Lower leg skin (tissue), 4 donors: ENCODE measurements around the gene TMEM109. TPM values are rescaled to one million over a fixed set of nuclear protein-coding genes. Genes with fewer than 3 reads are reported as not detected.
A peak's percentile ranks its signal among the peaks of the same experiment; 100 is the strongest.

Experiments used
- DNase-seq, 2 donors: peaks; one replicate each; pipeline ENCODE4 v3.0.0-alpha.2; 2019; ENCODE audit warnings: low spot score in 2 of 2
- H3K4me3 ChIP-seq: fragments of 200-600 bp; sonication (generic); 2 replicates; pipeline ENCODE4 v1.5.1; 2017; ENCODE audit warnings: mild to moderate bottlenecking, low read depth; ENCODE audit not compliant: poor library complexity, severe bottlenecking
- POLR2A ChIP-seq, 2 donors: fragments of 450-650 bp; IDR thresholded peaks; one replicate each; pipeline ENCODE4 v1.6.1; 2016 to 2017; ENCODE audit warnings: antibody characterized with exemption in 2 of 2, mild to moderate bottlenecking in 1 of 2, moderate library complexity in 1 of 2
- WGBS, 2 donors: methylation state at CpG; one replicate each; pipeline ENCODE4 v1.1.5; 2018; 5-methylcytosine and 5-hydroxymethylcytosine counted together
- intact Hi-C: fragments of 100-400 bp; cut with DNase I; formaldehyde crosslinking; loops from one replicate; pipeline ENCODE4 v1.15.0; 2023; ENCODE audit warnings: low total_unique reads
- total RNA-seq, 4 donors: library from RNA; depleted of rRNA; stranded (reverse); fragments of >200 nt; gene quantifications; one replicate each; pipeline ENCODE4 v1.1.0, GENCODE V29; 2016
- TF ChIP-seq, protein P1 (sequence below), 3 donors: fragments of 450-650 bp; IDR thresholded peaks; one replicate each; pipeline ENCODE4 v1.5.1; 2016; ENCODE audit warnings: antibody characterized with exemption in 3 of 3, mild to moderate bottlenecking in 3 of 3, moderate library complexity in 2 of 3

Gene TMEM109
- total RNA-seq, 4 donors from 2014 or later = 62.1 to 101 (median 81.8) TPM

DNA sequence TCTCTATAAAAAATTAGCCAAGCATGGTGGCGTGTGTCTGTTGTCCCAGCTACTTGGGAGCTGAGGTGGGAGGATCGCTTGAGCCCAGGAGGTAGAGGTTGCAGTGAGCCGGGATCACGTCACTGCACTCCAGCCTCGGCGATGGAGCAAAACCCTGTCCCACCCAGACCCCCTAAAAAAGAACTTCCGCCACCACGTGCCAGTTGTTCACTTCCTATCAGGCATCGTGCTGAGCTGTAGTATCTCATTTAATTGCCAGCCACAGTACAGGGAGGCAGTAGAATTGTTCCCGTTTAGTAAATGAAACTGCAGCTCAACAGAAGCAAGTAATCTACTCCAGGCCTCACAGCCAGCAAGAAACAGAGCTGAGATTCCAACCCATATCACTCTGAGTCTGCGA is 7.3 kb downstream of the TMEM109 start:
- no peak overlapping the region for H3K4me3 ChIP-seq
- intact Hi-C loops = no loop called here
- WGBS, 2 donors = 95 to 96% methylated on average over 11 of the region's 11 CpGs
- TF ChIP-seq POLR2A (IDR thresholded peaks at IDR 0.05) = no peak
- TF ChIP-seq, protein P1, sequence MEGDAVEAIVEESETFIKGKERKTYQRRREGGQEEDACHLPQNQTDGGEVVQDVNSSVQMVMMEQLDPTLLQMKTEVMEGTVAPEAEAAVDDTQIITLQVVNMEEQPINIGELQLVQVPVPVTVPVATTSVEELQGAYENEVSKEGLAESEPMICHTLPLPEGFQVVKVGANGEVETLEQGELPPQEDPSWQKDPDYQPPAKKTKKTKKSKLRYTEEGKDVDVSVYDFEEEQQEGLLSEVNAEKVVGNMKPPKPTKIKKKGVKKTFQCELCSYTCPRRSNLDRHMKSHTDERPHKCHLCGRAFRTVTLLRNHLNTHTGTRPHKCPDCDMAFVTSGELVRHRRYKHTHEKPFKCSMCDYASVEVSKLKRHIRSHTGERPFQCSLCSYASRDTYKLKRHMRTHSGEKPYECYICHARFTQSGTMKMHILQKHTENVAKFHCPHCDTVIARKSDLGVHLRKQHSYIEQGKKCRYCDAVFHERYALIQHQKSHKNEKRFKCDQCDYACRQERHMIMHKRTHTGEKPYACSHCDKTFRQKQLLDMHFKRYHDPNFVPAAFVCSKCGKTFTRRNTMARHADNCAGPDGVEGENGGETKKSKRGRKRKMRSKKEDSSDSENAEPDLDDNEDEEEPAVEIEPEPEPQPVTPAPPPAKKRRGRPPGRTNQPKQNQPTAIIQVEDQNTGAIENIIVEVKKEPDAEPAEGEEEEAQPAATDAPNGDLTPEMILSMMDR (IDR thresholded peaks at IDR 0.05) = no peak
- DNase-seq = no peak

DNA sequence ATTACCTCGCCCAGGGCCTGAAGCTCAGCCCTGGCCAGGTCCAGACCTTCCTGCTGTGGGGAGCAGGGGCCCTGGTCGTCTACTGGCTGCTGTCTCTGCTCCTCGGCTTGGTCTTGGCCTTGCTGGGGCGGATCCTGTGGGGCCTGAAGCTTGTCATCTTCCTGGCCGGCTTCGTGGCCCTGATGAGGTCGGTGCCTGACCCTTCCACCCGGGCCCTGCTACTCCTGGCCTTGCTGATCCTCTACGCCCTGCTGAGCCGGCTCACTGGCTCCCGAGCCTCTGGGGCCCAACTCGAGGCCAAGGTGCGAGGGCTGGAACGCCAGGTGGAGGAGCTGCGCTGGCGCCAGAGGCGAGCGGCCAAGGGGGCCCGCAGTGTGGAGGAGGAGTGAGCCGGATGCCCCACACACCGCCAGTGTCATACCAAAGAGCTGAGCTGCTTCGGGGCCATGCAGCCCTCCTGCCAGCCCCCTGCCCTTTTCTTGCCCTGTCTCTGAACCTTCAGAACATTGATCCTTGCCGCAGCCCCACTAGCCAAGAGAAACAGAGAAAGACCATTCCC is 7.9 kb downstream of the TMEM109 start:
- WGBS, 2 donors = 87 to 92% methylated on average over 9 to 23 of the region's 23 CpGs
- no peak for TF ChIP-seq POLR2A (IDR thresholded peaks at IDR 0.05)
- no peak for DNase-seq
- no peak overlapping the region for H3K4me3 ChIP-seq
- intact Hi-C loops = no loop called here

DNA sequence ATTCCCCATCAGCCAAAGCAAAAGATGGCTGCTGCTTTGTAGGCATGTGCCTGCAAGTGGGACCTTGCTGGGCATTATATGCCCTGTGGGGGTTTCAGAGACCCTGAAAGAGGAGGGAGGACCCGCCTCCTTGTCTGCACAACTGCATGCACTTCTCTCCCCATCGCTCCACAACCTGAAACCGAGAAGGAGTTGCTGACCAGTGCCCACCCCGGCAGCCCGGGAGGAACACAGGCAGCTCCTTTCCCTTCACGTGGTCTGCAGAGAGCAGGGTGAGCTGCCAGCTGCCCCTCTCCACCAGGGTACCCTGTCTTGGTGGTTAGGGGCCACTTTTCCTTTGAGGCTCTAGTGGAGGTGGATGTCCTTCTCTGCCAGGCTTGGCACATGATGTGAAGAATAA is 8.9 kb downstream of the TMEM109 start:
- no peak for TF ChIP-seq POLR2A (IDR thresholded peaks at IDR 0.05)
- TF ChIP-seq, protein P1 (IDR thresholded peaks at IDR 0.05) = no peak

DNA sequence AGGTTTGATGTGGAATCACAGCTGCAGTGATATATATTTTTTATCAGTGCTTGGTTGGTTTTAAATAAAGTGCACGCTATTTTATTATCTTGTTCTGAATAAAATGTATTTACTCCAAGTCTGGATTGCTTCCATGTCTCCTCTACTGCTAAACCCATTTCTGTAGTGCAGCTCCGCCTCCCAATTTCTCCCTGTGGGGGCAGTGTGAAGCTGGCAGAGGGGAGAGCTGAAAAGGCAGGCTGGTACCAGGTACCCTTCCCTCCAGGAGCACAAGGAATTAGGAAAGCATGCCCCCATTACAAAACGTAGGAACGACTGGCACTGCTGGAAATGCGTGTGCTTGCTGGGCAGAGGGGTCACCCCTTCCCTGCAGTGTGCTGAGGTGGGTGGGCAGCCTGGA is 9.4 kb downstream of the TMEM109 start:
- TF ChIP-seq, protein P1 (IDR thresholded peaks at IDR 0.05) = no peak
- no peak for TF ChIP-seq POLR2A (IDR thresholded peaks at IDR 0.05)
- WGBS, 2 donors = 78 to 80% methylated on average over 5 of the region's 5 CpGs
- no peak overlapping the region for H3K4me3 ChIP-seq
- intact Hi-C loops = no loop called here
- no peak for DNase-seq

More for the DNA sequence above, 8.9 kb downstream of the TMEM109 start:
- WGBS, 2 donors = 85 to 90% methylated on average over 5 to 6 of the region's 6 CpGs
- no peak overlapping the region for H3K4me3 ChIP-seq
- intact Hi-C loops = no loop called here
- no peak for DNase-seq

DNA sequence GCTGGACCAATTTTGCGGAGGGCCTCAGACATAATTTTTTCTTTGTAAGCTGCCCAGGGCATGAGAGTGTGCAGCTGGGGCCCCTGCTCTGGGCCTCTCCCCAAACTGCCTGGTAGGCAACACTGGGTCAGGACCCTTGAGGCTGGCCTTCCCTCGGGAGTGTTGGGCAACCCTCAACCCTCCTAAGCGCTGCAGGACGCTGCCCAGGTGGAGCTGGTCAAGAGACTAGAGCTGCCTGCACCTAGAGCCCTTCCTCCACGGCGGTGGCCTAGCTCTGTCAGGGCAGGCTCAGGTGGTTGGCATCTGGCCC is 9.8 kb downstream of the TMEM109 start:
- TF ChIP-seq, protein P1 (IDR thresholded peaks at IDR 0.05) = no peak
- TF ChIP-seq POLR2A (IDR thresholded peaks at IDR 0.05) = no peak
- intact Hi-C loops = no loop called here
- no peak for DNase-seq
- 54 to 63% methylated on average over 6 of the region's 6 CpGs for WGBS, 2 donors
- no peak overlapping the region for H3K4me3 ChIP-seq

DNA sequence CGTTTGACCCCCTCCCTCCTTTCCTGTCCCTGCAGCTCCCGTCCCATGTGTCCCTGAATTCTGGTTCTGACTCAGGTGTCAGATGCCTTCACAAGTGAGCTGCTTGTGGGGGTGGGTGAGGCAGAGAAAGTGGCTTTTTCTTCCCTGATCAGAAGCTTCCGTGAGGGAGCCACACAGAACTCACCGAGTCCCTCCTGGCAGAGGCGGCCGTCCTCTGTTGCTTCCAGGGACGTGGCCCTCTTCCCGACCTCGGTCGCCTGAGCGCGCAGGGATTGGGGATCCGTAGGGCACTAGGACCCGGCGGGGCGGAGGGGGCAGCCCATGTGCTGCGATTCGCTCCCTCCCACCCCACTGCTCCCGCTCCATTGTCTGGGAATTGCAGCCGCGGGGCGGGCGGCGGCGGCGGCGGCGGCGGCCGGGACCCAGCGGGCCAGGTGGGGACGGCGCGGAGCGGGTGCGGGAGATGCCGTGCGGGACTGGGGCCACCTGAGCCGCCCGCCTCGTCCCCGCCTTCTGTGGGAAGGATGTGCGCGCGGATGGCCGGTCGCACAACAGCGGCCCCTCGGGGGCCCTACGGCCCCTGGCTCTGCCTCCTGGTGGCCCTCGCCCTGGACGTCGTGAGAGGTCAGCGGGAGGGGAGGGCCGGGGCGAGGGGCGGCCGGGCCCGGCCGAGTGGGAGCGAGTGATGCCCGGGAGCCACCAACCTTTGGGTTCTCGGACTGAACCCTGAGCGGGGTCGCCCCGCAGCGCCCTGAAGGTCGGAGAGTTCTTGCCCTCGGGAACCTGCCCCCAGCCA is 10.3 kb downstream of the TMEM109 start, which contains the start of gene TMEM132A:
TMEM132A (plus strand) TSS at position 351 of the 796 bp plus-strand sequence; CDS start at position 525, 174 bp downstream.
- TF ChIP-seq, protein P1 (IDR thresholded peaks at IDR 0.05) = no peak
- TF ChIP-seq POLR2A (IDR thresholded peaks at IDR 0.05) = no peak
- H3K4me3 ChIP-seq = peak within 1 kb of the TSS; percentile 26
- peak; percentile 36 to 93 for DNase-seq
- WGBS, 2 donors = 0 to 1% methylated on average over 16 to 37 of the region's 69 CpGs
- intact Hi-C loops = no loop called here
